GM18505 (cell line): ENCODE results near the gene SPON1.
A peak's percentile ranks its signal among the peaks of the same experiment; 100 is the strongest.
"Not testable (repeated sequence)": the region's sequence is repeated elsewhere in the genome, so short reads cannot be mapped to it uniquely, and the experiment has no call there.

Source experiments
- ATAC-seq: cut with Tn5 transposase; IDR thresholded peaks from one replicate; pipeline ENCODE4 v1.9.1; 2021; ENCODE audit not compliant: unreplicated experiment
- POLR2A ChIP-seq: IDR thresholded peaks from 4 replicates; pipeline ENCODE4 v1.6.1; 2011; ENCODE audit warnings: borderline replicate concordance; ENCODE audit not compliant: insufficient read depth, insufficient read length; ENCODE audit errors: extremely low read depth

SPON1 gene

GRCh38 chr11:14237444-14237961, 275.0 kb downstream of the SPON1 start:
- ATAC-seq: peak; percentile 97
- no peak for TF ChIP-seq POLR2A

DNA sequence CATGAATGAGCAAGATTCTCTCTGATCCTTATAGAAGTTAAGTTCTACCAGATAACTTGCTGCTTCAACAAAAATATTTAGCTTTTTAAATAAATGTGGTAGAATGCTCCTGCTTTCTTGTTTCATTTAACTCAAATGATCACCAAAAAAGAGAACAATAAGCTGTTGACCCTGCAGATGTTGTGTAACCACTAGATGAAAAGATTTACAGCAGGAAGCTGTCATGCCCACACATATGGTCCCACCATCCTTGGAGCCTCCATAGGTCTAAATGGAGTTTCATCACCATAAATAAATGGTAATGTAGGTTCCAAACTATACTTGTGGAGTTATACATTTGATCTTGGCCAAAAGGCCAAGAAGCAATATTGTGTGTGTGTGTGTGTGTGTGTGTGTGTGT, 277.7 kb downstream of the SPON1 start:
- no peak for ATAC-seq
- TF ChIP-seq POLR2A: no peak

DNA sequence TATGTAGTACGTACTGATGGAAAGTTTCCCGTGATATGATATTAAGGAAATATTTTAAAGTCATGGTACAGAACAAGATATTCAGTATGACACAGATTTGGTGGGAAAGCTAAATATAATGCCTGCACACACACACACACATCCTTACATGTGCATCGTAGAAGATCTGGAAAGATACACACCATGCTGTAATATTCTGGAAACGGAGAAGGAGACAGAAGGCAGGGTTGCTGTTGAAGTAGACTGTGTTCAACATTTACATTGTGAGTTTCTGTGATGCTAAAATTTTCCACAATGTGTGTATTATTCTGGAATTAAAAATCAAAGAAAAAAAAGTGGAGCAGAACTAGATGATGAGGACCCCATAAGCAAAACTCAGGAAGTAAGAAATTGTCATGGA, 278.4 kb downstream of the SPON1 start:
- no peak for TF ChIP-seq POLR2A
- ATAC-seq: no peak

DNA sequence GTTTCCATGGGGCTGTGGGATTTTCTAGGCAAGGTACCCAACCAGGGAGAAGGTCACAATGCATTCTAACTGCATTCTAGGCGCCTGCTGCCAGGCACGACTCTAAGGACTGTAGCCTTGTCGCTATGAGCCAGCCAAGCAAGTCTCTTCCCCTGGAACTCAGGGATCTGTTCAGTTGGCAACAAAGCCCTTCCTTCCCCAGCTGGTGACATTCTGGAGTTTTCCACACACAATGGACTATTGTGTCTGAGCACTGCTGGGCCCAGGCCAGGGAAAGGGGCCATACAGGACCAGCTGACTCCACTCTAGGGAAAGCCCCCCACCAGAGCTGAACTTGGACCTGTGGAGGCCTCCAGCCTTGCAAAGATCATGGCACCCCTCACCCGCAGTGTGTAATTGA, 279.7 kb downstream of the SPON1 start:
- TF ChIP-seq POLR2A: no peak
- ATAC-seq: no peak

- no peak for TF ChIP-seq POLR2A
- no peak for ATAC-seq
Observed at GRCh38 chr11:14242733-14243132, 280.2 kb downstream of the SPON1 start.

- ATAC-seq: no peak
- TF ChIP-seq POLR2A: no peak
Observed at GRCh38 chr11:14244926-14245325, 282.4 kb downstream of the SPON1 start.

- TF ChIP-seq POLR2A: no peak
- no peak for ATAC-seq
Observed at GRCh38 chr11:14245444-14245843, 282.9 kb downstream of the SPON1 start.

DNA sequence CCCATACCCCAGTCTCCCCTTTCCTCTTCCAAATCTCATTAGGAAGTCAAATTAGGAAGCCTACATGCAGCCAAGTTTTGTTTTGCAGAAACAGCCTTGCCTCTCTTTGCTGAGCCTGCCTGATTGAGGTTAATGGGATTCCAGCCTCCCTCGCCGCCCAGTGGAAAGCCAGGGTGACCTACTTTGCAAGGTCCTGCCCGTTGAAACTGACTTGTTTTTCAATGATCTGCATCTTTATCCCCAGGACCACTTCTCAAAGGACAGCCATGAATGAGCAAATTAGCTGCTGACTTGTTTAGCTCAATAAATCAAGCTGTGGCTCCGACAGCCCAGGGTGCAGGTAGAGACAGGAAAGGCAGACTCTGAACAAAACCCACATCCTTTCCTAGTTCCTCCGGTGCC, 286.1 kb downstream of the SPON1 start:
- no peak for TF ChIP-seq POLR2A
- no peak for ATAC-seq

DNA sequence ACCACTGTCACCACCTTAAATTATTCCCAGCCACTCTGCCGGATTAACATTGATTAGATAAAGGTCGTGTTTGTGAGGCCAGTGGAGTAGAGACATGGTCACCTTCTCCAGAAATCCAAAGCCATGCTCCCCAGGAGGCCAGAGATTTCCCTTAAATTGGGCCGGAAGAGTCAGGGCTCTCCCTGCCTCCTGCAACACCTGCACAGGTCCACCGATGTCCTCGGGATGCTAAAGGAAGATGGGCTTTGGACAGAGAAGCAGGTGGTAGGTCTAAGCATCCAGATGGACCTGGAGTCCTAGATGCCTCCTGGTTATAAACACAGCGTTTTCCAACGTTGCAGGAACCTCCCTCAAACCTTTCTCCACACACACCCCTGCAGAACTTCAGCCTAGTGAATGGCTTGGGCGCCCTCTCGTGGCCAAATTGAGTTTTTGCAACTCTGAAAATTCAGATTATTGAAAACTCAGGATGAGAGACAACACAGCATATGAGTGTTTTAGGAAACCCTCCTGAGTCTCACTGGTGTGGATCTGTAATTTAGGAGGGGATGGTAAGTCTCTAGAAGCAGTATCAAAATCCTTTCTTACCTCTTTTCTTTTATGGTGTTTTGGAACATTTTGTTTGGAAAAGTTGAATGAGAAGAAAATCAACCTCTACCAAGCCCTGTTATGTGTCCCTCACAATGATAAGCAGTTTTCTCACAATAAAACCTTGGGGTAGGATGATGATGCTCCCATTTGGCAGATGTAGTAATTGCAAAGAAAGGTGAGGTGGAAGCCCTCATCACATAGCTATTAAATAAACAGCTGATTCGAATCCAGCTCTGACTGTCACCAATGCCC, 286.8 kb downstream of the SPON1 start:
- ATAC-seq: no peak
- TF ChIP-seq POLR2A: no peak

DNA sequence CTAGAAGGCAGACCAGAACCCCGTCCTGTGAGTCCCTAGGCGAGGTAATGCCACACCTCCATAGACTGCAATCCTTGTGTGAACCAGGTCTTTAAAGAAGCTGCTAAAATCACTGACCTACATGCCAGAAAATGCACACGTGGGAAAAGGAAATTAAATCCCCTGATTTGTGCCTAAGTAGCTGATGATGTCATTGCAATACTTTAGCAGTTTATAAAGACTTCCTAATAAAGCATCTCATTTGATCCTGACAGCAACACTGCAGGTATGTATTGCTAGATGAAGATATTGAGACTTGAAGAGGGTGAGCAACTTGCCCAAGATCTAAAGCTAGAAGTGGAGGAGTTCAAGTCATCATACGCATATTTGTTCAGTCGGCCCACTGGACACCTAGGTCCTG, 289.2 kb downstream of the SPON1 start:
- no peak for ATAC-seq
- no peak for TF ChIP-seq POLR2A

GRCh38 chr11:14252501-14252900, 290.0 kb downstream of the SPON1 start:
- ATAC-seq: not testable (repeated sequence)

DNA sequence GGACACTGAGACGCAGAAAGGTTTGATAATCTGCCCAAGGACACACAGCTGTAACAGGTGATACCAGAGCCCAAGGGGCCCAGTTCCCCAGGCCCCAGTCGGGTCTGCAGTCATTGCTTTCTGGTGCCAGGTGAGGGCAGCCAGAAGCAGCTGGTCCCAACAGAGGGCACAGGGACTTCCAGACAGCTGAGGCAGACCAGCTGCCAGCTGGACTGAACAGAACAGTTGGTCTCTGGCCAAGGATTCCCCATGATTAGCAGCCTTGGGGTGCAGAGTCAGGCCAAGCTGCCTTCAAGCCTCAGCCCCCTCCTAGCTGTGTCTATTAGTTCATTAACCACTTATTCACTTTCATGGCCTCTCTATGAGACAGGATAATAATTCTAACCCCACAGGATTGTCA, 290.9 kb downstream of the SPON1 start:
- TF ChIP-seq POLR2A: no peak
- ATAC-seq: no peak

DNA sequence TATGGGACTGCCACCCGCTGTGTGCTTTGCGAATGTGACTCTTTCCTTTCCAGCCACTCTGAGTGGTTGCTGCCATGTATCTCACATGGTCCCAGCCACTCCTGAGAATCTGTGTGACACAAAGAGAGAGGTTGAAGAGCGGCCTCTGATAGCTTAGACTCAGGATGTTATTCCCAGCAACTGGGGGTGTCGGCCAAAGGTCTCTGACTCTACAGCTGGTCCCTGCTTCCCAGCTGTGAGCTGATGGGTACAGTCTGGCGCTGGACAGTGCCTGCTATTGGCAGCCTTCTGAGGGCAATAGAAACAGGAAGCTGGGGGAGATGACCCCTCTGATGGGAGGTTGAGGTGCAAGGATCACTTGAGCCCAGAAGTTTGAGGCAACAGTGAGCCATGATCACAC, 291.3 kb downstream of the SPON1 start:
- no peak for ATAC-seq
- no peak for TF ChIP-seq POLR2A

DNA sequence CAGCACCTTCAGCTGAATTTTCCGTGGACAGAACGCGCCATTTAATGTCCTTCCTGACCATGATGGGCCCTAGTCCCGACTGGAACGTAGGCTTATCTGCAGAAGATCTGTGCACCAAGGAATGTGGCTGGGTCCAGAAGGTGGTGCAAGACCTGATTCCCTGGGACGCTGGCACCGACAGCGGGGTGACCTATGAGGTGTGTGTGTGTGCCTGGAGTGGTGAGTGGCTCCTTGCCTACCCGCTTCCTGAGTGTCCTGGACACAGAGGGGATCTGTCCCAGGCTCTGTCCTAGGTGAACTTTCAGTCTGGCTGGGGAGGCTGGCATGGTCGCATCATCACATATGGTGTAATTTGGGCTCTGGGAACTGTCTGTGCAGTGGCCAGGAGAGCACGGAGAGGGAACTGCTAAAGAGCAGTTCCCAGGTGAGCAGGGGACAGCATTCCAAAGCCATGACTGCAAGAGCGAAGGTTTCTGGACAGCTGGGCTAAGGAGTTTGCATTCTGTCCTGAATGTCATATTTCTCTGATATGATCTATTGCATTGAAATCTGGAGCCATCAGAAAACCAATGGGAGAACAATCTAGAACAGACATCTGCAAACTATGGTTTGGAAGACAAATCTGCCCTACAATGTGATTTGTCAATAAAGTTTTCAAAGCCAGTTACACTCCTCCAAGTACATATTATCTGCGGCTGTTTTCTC, 292.2 kb downstream of the SPON1 start:
- ATAC-seq: no peak
- no peak for TF ChIP-seq POLR2A
